GM19324 (cell line): ENCODE data around the gene FSTL4.
"Not testable (repeated sequence)": the region's sequence is repeated elsewhere in the genome, so short reads cannot be mapped to it uniquely, and the experiment has no call there.

ENCODE experiments used
- ATAC-seq: cut with Tn5 transposase; IDR thresholded peaks from one replicate; pipeline ENCODE4 v1.9.1; 2021; ENCODE audit warnings: mild to moderate bottlenecking, moderate library complexity; ENCODE audit not compliant: unreplicated experiment, low FRiP score

FSTL4 gene

DNA sequence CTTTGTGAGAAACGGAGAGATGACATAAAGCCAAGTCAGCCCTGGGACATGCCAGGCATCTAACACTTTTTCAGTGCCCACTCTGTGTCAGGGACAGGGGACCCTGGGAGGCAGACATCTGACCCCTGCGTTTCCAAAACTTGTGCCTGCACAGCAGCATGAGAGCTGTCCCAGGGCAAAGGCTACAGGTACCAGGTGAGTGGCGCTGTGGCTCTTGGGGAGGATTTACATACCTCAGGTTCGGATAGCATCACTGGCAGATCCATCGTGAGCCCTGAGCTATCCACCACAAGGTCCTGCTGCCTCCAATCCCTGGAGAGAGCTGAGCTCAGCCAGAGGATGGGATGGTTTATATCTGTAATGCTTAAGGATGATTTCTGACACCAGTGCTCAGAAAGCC is 52.4 kb downstream of the FSTL4 start:
- no peak for ATAC-seq

DNA sequence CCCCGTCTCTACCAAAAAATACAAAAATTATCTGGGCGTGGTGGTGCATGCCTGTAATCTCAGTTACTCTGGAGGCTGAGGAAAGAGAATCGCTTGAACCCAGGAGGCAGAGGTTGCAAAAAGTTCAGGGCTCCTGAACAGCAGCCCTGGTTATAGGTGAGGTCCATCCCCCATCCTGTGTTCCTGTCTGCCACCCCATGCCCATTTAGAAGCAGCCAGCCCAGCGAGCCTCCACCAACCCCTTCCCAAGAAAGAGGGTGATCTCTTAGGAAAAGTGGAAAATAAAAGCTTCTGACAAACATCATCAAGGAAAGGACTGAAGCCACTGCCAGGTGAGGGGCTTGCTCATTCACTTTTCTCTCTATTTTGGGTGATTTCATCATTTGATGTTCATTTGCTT is 55.8 kb downstream of the FSTL4 start:
- no peak for ATAC-seq

DNA sequence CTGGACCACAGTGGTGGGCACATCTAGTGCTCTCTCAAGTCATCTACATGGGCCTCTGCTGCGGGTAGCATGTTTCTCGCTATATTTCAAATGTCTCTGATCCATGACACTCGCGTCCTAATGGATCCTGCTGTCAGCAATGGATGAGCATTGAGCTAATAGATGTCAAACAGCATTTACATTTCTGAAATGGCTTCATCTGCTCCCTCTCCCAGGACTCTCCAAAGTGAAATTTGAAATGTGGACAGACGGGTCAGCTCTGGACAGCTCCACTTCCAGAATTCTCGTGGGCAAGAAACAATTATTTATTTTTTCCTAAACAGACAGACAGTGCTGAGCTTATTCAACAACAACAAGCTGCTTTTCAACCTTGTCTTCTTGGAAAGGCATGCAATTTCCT is 58.1 kb downstream of the FSTL4 start:
- no peak for ATAC-seq

DNA sequence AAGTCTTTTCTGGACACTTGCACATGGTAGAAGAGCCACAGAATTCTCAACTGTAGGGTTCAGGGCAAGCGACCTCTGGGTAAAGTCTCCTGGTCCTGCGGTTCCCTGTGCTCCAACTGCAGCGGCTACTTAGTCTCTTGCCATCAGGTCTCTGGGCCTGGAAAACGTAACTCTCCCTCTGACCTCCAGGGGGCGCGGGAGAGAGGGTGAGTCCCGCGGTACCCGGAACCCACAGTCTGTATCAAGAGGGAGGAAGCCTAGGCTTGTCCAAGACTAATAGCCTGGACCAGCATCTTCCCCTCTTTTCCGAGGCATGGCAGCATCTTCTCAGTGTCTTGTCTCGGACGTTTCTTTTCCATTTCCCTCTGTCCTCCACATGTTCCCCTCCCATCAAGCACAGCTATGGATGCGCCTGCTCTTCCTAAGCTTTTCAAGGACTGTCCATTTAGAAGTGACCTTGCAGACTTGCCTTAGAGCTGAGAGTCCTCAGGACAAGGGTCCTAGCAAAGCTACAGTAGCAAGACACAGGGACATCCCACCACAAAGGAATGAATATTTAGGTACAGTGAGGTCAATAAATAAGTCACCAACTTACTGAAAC is 59.3 kb downstream of the FSTL4 start:
- no peak for ATAC-seq

DNA sequence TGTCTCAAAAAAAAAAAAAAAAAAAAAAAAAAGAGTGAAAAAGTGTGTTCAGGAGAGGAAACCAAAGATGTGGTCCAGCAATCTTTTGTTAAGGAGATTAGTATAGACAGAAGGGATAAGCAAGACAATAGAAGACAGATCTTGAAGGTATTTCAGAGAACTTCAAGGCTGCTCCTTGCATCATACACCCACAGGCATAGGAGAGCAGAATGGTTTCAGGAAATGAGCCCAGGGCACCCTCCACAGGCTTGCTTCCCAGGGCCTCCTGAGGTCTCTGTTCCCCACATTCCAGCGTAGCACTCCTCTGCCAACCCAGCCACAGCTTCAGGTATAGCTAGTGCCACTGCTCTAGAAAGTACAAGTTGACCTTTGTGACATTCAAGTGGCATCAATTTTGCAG is 65.8 kb downstream of the FSTL4 start:
- ATAC-seq: no peak

DNA sequence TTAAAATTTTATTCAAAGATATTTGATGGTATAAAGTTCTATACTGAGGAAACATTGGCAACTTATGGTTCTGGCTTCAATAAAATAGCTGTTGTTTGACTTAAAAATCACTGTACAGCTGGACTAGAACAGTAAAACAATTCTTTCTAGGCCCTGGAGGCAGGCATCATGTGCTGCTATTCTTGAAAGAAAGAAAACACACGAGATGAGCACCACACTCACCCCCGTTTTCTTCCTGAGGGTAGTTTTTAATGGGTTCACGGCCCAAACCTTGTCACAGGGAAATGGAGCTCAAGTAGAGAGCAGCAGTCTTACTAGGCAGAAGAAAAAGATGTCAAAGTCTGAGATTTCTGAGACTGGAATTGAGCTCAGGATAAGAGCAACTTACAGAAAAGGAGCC is 68.0 kb downstream of the FSTL4 start:
- ATAC-seq: no peak

DNA sequence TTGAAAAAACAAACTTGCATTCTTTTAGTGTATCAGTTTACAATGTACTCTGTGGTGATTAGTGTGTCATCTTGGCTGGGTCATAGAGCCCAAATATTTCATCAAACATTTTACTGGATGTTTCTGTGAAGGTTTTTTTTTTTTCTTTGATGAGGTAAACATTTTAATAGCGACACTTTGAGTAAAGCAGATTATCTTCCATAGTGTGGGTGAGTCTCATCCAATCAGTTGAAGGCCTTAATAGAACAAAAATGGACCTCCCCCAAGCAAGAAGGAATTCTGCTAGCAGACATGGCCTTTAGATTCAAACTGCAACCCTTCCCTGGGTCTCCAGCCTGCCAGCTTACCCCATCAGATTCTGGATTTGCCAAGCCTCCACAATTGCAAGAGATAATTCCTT is 72.5 kb downstream of the FSTL4 start:
- no peak for ATAC-seq

DNA sequence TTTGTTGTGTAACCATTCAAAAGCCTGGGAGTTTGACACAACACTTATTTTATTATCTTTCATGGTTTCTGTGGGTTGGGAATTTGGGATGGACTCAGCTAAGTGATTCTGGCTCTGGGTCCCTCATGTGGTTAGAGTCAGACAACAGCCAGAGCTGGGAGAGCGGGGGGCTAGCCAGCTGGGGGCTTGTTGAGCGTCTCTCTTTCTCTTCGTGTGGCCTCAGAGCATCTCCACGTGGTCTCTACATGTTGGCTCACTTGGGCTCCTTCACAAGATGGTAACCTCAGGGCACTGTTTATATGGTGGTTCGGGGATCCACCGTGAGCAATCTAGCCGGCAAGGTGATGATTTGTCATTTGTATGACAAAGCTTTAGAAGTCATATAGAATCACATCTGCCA is 73.6 kb downstream of the FSTL4 start:
- no peak for ATAC-seq

DNA sequence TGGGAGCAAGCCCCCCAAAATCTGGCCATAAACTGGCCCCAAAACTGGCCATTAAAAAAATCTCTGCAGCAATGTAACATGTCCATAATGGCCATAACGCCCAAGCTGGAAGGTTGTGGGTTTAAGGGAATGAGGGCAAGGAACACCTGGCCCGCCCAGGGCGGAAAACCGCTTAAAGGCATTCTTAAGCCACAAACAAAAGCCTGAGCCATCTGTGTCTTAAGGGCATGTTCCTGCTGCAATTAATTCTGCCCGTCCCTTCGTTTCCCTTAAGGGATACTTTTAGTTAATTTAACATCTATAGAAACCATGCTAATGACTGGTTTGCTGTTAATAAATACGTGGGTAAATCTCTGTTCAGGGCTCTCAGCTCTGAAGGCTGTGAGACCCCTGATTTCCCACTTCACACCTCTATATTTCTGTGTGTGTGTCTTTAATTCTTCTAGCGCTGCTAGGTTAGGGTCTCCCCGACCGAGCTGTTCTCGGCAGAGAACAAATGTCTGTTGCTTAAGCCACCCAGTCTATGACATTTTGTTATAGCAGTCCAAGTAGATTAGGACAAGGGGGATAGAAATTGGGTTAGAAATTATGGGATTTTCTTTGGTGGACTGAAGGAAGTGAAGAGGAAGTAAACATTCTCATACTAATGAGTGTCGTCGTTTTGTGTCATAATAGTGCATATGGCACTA is 77.0 kb downstream of the FSTL4 start:
- ATAC-seq: not testable (repeated sequence)

DNA sequence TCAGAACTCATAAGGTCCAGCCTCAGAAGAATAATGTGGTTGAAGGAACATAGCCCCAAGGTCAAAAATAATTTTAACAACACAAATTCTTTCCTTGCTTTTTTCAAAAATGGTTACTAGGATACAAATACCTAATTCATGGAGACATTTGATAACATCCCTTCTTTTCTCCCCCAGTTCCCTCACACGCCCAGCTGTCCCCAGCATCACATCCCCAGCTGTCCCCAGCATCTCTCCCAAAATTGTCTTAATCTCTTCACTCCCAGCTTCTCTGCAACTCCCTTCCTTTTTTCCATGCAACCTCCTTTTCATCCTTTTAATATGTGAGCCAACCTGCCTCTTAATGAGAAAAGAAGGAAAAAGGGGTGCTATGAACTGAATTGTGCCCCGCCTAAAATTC is 77.8 kb downstream of the FSTL4 start:
- no peak for ATAC-seq

DNA sequence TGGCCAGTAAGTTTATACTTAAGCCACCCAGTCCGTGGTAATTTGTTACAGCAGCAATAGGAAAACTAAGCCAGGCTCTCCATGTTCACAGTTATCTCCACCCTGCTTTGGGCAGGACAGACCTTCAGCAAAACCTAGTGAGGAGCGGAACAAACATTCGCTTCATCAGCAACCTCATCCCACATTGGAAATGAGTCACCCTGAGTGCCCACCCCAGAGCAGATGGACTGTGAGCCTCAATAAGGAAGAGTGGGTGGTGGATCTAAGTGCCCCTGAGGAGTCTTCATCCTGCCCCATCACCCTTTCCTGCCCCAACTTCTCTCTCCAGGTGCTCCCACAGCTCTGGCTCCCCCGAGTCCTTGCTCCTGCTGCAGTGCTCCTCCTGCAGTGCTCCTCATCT is 78.8 kb downstream of the FSTL4 start:
- no peak for ATAC-seq

DNA sequence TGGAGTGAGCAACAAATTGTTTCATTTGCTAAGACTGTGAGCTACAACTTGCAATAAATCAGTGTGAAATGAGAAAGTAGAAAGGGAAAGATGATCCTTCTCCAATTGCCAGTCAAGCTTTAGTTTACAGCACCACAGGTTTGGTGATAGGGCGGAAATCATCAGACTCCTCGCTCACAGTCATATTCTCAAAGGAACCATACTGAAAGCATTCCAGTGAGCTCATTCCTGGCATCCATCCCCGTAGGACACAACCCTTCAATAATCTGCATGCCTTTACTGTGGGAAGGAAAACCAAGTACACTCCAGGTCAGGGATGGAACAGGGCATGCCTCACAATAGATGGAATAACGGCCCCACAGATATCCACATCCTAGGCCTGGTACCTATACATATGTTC is 80.7 kb downstream of the FSTL4 start:
- no peak for ATAC-seq

DNA sequence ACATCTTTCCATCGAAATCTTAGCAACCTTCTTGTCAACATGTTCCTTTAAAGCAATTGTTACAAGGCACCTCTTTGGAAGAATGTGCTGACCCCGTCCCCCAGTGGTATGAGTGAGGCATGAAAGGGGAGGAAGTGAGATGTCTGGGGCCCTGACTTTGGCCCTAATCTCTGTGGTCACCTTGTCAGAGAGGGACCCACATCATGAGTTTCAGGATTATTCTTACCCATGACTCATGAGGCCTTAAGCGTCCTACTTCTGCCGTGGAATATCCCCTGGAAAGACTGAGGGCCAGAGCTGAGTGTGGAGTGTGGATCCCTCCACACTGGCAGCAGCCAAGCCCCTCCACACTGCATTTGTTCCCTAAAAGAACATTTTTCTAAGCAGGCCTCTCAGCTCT is 81.2 kb downstream of the FSTL4 start:
- no peak for ATAC-seq

DNA sequence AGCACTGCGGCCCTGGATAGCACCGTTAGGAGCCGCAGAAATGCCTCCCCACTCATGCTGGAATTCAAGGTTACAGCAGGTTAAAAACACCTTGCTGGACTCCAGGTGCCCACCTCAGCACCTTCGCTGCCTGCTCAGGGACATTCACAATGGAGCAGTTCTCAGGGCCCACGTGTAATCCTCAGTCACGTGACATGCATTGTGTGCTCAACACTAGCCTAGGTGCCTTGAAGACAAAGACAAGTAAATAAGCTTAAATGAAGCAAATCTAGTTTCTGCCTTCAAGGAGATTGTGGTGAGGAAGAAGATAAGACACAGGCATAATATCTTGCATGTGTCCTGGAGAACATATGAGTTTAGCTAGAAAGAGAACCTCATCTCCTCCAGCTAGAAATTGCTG is 82.1 kb downstream of the FSTL4 start:
- ATAC-seq: no peak

DNA sequence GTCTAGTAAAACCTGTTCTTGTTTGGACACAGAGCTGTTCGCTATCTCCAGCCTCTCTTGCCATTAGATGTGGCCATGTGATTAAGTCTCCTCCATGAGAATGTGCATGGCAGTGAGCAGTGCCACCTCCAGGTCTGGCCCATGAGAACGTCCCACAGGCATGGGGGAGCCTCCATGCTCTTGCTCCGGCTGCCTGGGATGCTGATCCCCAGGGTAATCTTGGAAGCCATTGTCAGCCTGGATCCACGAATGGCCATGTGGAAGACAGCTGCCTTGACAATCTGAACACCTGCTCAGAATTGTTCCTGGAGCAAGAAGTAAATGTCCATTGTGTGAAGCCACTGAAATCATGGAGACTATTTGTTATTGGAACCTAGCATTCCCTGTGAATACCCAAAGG is 83.5 kb downstream of the FSTL4 start:
- no peak for ATAC-seq

DNA sequence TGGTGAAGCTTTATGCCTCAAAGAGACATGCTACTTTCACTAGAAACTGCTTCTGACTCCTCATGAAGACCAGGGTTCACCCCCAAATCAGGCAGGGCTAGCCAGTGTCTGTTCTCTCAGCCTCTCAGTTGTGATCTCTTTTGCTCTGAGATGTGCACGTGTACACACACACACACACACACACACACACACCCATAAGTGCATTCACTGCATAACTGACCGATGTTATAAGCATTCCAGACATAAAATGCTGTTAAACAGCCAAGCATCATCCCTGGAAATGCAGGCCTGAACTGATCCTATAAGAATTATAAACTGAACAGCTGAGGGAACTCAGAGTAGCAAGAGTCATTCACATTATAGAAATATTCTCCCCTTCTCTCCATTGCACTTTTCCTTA is 85.0 kb downstream of the FSTL4 start:
- no peak for ATAC-seq

DNA sequence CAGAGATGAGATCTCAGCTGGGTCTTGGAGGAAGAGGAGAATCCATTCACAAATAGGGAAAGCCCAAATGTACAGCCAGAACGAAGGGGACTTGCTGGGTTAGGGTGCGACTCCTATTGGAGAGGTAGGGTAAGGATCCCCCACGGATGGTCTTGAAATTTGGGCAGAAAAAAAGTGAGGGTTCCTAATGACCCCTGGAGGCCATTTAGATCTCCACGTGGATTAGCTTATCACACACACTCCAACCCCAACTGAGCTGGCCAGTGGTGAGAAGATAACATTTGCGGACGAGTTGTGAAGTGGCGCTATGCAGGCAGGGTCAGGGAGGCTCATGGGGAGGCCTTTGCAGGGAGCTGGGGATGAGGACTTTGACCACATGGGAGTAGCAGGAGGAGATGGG is 86.0 kb downstream of the FSTL4 start:
- no peak for ATAC-seq

DNA sequence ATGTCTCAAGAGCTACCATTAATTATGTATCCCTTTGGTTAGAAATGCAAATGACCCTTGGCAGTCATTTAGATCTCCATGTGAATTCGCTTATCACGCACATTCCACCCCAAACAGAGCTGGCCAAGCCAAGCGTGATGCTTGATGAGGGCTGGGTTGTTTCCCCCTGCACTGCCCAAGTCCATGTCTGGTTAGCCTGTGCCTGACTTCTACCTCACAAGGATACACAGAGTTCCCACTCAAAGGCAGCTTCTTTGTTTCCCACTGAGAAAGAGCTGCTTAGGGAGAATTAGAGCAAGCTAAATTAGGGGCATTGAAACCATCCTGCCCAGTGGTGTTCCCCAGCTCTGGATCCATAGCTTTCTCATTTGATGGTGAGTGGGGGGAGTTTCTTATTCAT is 87.2 kb downstream of the FSTL4 start:
- no peak for ATAC-seq

DNA sequence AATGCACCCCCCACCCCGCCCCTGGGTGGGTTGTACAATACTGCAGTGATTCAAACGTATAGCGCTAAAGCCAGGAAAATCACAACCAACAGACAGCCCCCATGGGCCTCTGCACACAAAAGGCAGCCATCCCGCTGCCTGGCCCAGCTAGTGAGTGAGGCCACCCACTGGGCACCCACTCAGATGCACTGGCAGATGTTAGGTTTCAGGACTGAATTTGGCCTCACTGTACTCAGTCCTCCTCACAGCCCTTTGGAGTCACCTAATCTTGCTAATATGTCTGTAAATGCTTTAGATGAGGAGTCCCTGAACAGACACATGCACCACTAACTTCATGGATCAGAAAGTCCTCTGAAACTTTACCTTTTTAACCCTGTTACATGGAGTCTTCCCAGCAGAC is 87.7 kb downstream of the FSTL4 start:
- no peak for ATAC-seq

DNA sequence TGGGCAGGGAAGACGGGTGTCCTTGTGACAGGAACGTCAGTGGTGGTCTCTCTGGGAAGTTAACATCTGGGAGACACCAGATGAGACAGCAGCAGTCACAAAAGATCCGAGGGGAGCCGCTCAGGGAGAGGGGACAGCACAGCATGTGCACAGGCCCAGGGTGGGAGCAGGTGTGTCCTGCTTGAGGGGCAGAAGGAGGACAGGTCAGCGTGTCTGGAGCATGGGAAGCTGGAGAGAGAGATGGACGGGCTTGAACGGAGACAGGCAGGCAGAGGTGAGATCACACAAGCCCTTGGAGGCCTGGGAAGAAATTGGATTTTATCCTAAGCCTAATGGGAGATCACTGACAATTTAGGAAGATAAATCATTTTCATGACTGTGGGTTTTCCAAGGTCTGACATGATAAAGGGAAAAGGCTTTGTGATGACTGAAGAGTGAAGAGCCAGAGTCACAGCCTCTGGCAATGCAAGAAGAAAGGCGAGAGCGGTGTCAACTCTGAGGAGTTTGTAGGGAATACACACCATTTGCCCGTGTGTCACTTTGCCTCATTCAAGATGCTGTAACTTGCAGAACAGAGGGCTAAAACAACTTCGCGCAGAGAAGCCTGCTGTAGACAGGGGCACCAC is 88.3 kb downstream of the FSTL4 start:
- no peak for ATAC-seq

DNA sequence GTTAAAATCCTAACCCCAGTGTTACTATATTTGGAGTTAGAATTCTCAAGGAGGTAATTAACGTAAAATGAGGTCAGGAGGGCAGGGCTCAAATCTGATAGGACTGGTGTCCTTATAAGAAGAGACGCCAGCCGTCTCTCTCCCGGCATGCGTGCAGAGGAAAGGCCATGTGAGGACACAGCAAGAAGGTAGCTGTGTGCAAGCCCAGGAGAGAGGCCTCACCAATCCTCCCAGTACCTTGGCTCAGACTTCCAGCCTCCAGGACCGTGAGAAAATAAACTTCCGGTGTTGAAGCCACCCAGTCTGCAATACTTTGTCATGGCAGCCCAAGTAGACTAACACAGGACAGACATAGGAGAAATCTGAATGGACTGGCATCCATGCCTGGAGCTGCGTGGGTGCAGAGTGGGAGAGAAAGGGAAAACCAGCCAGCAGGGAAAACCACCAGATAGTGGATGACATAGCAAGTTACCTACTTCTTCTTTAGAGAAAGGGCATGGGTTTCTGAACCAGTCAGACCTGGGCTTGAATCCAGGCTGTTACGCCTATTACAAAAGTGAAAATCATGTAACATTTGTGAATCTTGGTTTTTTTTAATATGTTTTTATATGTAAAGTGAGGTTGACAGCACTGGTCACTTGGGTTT is 89.2 kb downstream of the FSTL4 start:
- ATAC-seq: no peak

DNA sequence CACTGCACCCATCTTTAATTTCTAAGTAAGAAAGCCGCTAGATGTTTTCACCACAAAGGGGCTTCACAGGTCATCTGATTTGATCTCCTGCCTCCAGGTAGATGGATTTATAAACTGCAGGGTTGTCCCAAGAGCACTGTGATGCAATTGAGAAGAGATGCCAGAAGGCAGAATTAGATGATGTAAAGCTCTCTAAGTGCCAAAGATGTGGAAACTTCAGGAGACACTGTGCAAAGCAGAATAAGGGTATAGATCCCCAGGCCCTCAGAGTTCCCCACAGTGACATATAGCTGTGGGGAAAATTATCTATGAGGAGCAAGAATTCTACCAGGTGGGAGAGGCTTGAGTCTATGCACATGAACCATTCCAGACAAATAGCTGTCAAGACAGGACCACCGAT is 90.5 kb downstream of the FSTL4 start:
- ATAC-seq: no peak
